Measurements from ENCODE around the gene ACVRL1. TPM values are rescaled to one million over a fixed set of nuclear protein-coding genes. Genes with fewer than 3 reads are reported as not detected.

Gene ACVRL1
- total and polyA plus RNA-seq, 2 donors (not counting 1 experiment from before 2014, with no cell fraction given) = not detected

DNA sequence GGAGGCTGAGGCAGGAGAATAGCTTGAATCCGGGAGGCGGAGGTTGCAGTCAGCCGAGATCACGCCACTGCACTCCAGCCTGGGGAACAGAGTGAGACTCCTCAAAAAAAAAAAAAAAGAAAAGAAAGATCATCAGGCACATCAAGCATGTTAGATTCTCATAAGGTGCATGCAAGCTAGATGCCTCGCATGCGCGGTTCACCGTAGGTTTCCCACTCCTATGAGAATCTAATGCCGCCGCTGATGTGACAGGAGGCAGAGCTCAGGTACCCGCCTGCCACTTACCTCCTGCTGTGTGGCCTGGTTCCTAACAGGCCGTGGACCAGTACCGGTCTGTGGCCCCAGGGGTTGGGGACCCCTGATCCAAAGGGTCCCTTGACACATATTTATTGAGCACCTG is 51.2 kb downstream of the ACVRL1 start:
- ATAC-seq (ENCODE audit: low read depth) (no peak), DNase-seq (no peak)
- H3K4me3 ChIP-seq (ENCODE audit: control extremely low read depth in 1 of 5, extremely low read depth in 1 of 5, insufficient read depth in 1 of 5, low read depth in 2 of 5, low read length in 4 of 5) = no peak overlapping the region
- H3K27ac ChIP-seq (ENCODE audit: low read length in 2 of 2) = no peak overlapping the region
- H3K79me2 ChIP-seq (ENCODE audit: control insufficient read depth, insufficient read depth, low read length) = no peaks in the 10 kb centered on the region
- no peaks in the 10 kb centered on the region for H3K27me3 ChIP-seq (replicated peaks in 1 of 4; ENCODE audit: control extremely low read depth in 1 of 4, control insufficient read depth in 3 of 4, insufficient read depth in 4 of 4, low read length in 3 of 4)
- ChIA-PET CTCF (interaction anchor here (1.5 kb wide), 1 partner anchor 12 kb away, joined by 6 read pairs; no protein-coding TSS in a partner anchor), POLR2A (no interaction called here)
- Mint-ChIP-seq H3K4me1 (peaks cover 7% of the 10 kb centered on the region), H3K9me3 (ENCODE audit: insufficient read depth) (no peaks in the 10 kb centered on the region), H3K4me3 (no peak overlapping the region), H3K27me3 (no peaks in the 10 kb centered on the region), H3K27ac (no peak overlapping the region)
- intact Hi-C loops (cut with micrococcal nuclease) = no loop called here
- no peak overlapping the region for H3K4me2 ChIP-seq (replicated peaks; ENCODE audit: low read depth, low read length, poor library complexity, severe bottlenecking)
- no peak overlapping the region for H2AFZ ChIP-seq (ENCODE audit: insufficient read depth, low read depth, low read length, poor library complexity, severe bottlenecking)
- 100% methylated on average over 7 of the region's 13 CpGs for WGBS (ENCODE audit: insufficient coverage)
- TF ChIP-seq EZH2 (IDR thresholded peaks at IDR 0.05; ENCODE audit: borderline replicate concordance, insufficient read depth, low read depth, low read length, poor library complexity, severe bottlenecking) (no peak), CTCF (IDR thresholded peaks at IDR 0.05) (no peak)
- peaks cover 0 to 2% of the 10 kb centered on the region in 2 experiments for H3K36me3 ChIP-seq (replicated peaks in 1 of 2; ENCODE audit: control extremely low read depth in 1 of 2, control insufficient read depth in 1 of 2, extremely low read depth in 1 of 2, insufficient read depth in 2 of 2, low read length in 1 of 2)
- no peak overlapping the region for H3K9ac ChIP-seq (ENCODE audit: low read length)
- H3K9me3 ChIP-seq (ENCODE audit: control extremely low read depth in 1 of 3, control insufficient read depth in 2 of 3, insufficient read depth in 1 of 3, low read length in 2 of 3) = no peaks in the 10 kb centered on the region
- no peaks in the 10 kb centered on the region for H4K20me1 ChIP-seq (ENCODE audit: control insufficient read depth, insufficient read depth, low read length, poor library complexity, severe bottlenecking)
- no peaks in the 10 kb centered on the region for H3K4me1 ChIP-seq (ENCODE audit: control insufficient read depth in 2 of 2, insufficient read depth in 2 of 2, low read length in 2 of 2)

- POLR2A ChIA-PET = no interaction called here
- no peaks in the 10 kb centered on the region for H3K27me3 ChIP-seq (replicated peaks in 1 of 4; ENCODE audit: control extremely low read depth in 1 of 4, control insufficient read depth in 3 of 4, insufficient read depth in 4 of 4, low read length in 3 of 4)
- H3K9ac ChIP-seq (ENCODE audit: low read length) = no peak overlapping the region
- Mint-ChIP-seq H3K4me1 (peaks cover 5% of the 10 kb centered on the region), H3K9me3 (ENCODE audit: insufficient read depth) (no peaks in the 10 kb centered on the region), H3K4me3 (no peak overlapping the region), H3K27ac (no peak overlapping the region), H3K27me3 (no peaks in the 10 kb centered on the region)
- H3K36me3 ChIP-seq (replicated peaks in 1 of 2; ENCODE audit: control extremely low read depth in 1 of 2, control insufficient read depth in 1 of 2, extremely low read depth in 1 of 2, insufficient read depth in 2 of 2, low read length in 1 of 2) = peaks cover 0 to 4% of the 10 kb centered on the region in 2 experiments
- 62% methylated on average over 3 of the region's 3 CpGs for WGBS (ENCODE audit: insufficient coverage)
- no peaks in the 10 kb centered on the region for H3K4me1 ChIP-seq (ENCODE audit: control insufficient read depth in 2 of 2, insufficient read depth in 2 of 2, low read length in 2 of 2)
- H4K20me1 ChIP-seq (ENCODE audit: control insufficient read depth, insufficient read depth, low read length, poor library complexity, severe bottlenecking) = no peaks in the 10 kb centered on the region
- DNase-seq (no peak), ATAC-seq (ENCODE audit: low read depth) (no peak)
- intact Hi-C loops (cut with micrococcal nuclease) = no loop called here
- no peak overlapping the region for H3K4me2 ChIP-seq (replicated peaks; ENCODE audit: low read depth, low read length, poor library complexity, severe bottlenecking)
- H3K79me2 ChIP-seq (ENCODE audit: control insufficient read depth, insufficient read depth, low read length) = no peaks in the 10 kb centered on the region
- CTCF ChIA-PET = no interaction called here
- H3K9me3 ChIP-seq (ENCODE audit: control extremely low read depth in 1 of 3, control insufficient read depth in 2 of 3, insufficient read depth in 1 of 3, low read length in 2 of 3) = no peaks in the 10 kb centered on the region
- H3K27ac ChIP-seq (ENCODE audit: low read length in 2 of 2) = no peak overlapping the region
- no peak for TF ChIP-seq CTCF (IDR thresholded peaks at IDR 0.05)
- no peak for TF ChIP-seq EZH2 (IDR thresholded peaks at IDR 0.05; ENCODE audit: borderline replicate concordance, insufficient read depth, low read depth, low read length, poor library complexity, severe bottlenecking)
- H2AFZ ChIP-seq (ENCODE audit: insufficient read depth, low read depth, low read length, poor library complexity, severe bottlenecking) = no peak overlapping the region
- no peak overlapping the region for H3K4me3 ChIP-seq (ENCODE audit: control extremely low read depth in 1 of 5, extremely low read depth in 1 of 5, insufficient read depth in 1 of 5, low read depth in 2 of 5, low read length in 4 of 5)
These were observed 51.9 kb downstream of the ACVRL1 start for GRCh38 chr12:51959211-51959610.

Data from B cell (primary cell).